GM12878 (cell line): ENCODE results near the gene C19orf12. TPM values are rescaled to one million over a fixed set of nuclear protein-coding genes. Genes with fewer than 3 reads are reported as not detected.

ENCODE experiments used
- ATAC-seq: fragments of 200-7000 bp; cut with Tn5 transposase; 3 replicates; pipeline ENCODE4 v1.9.1; 2020; ENCODE audit warnings: mild to moderate bottlenecking, moderate library complexity
- BruUV-seq: library from RNA; stranded (reverse); fragments of 400-500 nt; replicated peaks from 2 replicates; lab custom pipeline; 2021; lab: Mats Ljungman, UMichigan
- CTCF ChIA-PET: fragments of 300-600 bp; sonication (Branson Sonifier 250); formaldehyde crosslinking; extraction: SDS; loops from one replicate; lab custom pipeline; 2021; ENCODE audit warnings: inconsistent platforms; lab: Yijun Ruan, JAX
- POLR2A ChIA-PET: fragments of 350-600 bp; formaldehyde crosslinking; extraction: SDS; loops from one replicate; lab custom pipeline; 2021; ENCODE audit warnings: inconsistent platforms; lab: Charles Lee
- RAD21 ChIA-PET: fragments of 300-600 bp; sonication (Branson Sonifier 250); formaldehyde crosslinking; loops from one replicate; lab custom pipeline; 2023; ENCODE audit warnings: antibody characterized with exemption; ENCODE audit not compliant: unreplicated experiment; lab: Charles Lee
- SMC1A ChIA-PET: fragments of 300-600 bp; sonication (Branson Sonifier 250); formaldehyde crosslinking; loops from one replicate; lab custom pipeline; 2023; ENCODE audit not compliant: unreplicated experiment, uncharacterized antibody; lab: Charles Lee
- DNase-seq: peaks from one replicate; pipeline ENCODE4 v3.0.0-alpha.2; 2011; ENCODE audit warnings: low read depth, low spot score
- FAIRE-seq: peaks from 3 replicates; lab custom pipeline; 2011; peaks lifted over from hg19 to GRCh38; lab: Jason Lieb, UNC
- H2AFZ ChIP-seq: 2 replicates; pipeline ENCODE4 v1.6.0; 2011; ENCODE audit warnings: low read depth, low read length, control low read depth; ENCODE audit not compliant: control insufficient read depth
- H3K27ac ChIP-seq: 2 replicates; pipeline ENCODE4 v1.5.1; 2011; ENCODE audit warnings: control low read depth; ENCODE audit not compliant: control insufficient read depth, insufficient read depth
- H3K27me3 ChIP-seq, 2 experiments: replicated peaks in 1 of 2; 2 replicates each; pipeline versions ENCODE4 v1.6.0 to v1.6.1; 2011; ENCODE audit warnings: low read length in 1 of 2; ENCODE audit not compliant: control insufficient read depth in 2 of 2, insufficient read depth in 2 of 2
- H3K36me3 ChIP-seq, 2 experiments: 2 replicates each; pipeline ENCODE4 v1.5.1; 2011; ENCODE audit warnings: low read length in 1 of 2; ENCODE audit not compliant: control insufficient read depth in 2 of 2, insufficient read depth in 2 of 2
- H3K4me1 ChIP-seq: 2 replicates; pipeline ENCODE4 v1.6.1; 2011; ENCODE audit warnings: mild to moderate bottlenecking, low read length, moderate library complexity, mixed read lengths; ENCODE audit not compliant: control insufficient read depth, insufficient read depth
- H3K4me2 ChIP-seq: 2 replicates; pipeline ENCODE4 v1.6.0; 2011; ENCODE audit warnings: control low read depth; ENCODE audit not compliant: control insufficient read depth, insufficient read depth
- H3K4me3 ChIP-seq: fragments of 200-600 bp; sonication (generic); 2 replicates; pipeline ENCODE4 v1.5.1; 2016
- H3K79me2 ChIP-seq: 2 replicates; pipeline ENCODE4 v1.6.0; 2011; ENCODE audit warnings: low read length; ENCODE audit not compliant: control insufficient read depth, insufficient read depth
- H3K9ac ChIP-seq: 2 replicates; pipeline ENCODE4 v1.8.0; 2011; ENCODE audit warnings: low read length, control low read depth, mixed read lengths; ENCODE audit not compliant: control insufficient read depth, insufficient read depth
- H3K9me3 ChIP-seq: replicated peaks from 3 replicates; pipeline ENCODE4 v1.5.1; 2011; ENCODE audit warnings: mild to moderate bottlenecking, low read length; ENCODE audit not compliant: control insufficient read depth, insufficient read depth
- H4K20me1 ChIP-seq: 2 replicates; pipeline ENCODE4 v1.6.0; 2011; ENCODE audit not compliant: control insufficient read depth, insufficient read depth
- ATF2 ChIP-seq: IDR thresholded peaks from 2 replicates; pipeline ENCODE4 v1.6.1; 2012; ENCODE audit warnings: low read length, inconsistent platforms
- ATF3 ChIP-seq: IDR thresholded peaks from 2 replicates; pipeline ENCODE4 v1.6.1; 2011; ENCODE audit warnings: low read depth, mild to moderate bottlenecking, low read length, moderate library complexity, borderline replicate concordance; ENCODE audit errors: extremely low read depth
- BHLHE40 ChIP-seq, 2 experiments: fragments of 450-650 bp in 1 of 2; IDR thresholded peaks; 2 replicates each; pipeline ENCODE4 v1.6.1; 2011 to 2017; ENCODE audit warnings: low read depth in 2 of 2, borderline replicate concordance in 1 of 2, improper control_type of control experiment in 1 of 2, low read length in 1 of 2, mild to moderate bottlenecking in 1 of 2
- EED ChIP-seq: sonication (generic); IDR thresholded peaks from 2 replicates; pipeline ENCODE4 v1.6.1; 2016; ENCODE audit warnings: antibody characterized with exemption, low read depth
- ETV6 ChIP-seq, 2 experiments: fragments of 450-650 bp in 1 of 2; IDR thresholded peaks in 1 of 2; conservative IDR thresholded peaks in 1 of 2; 2 replicates each; pipeline ENCODE4 v1.6.1; 2014; ENCODE audit warnings: antibody characterized with exemption in 1 of 2, borderline replicate concordance in 1 of 2, low read depth in 1 of 2, mild to moderate bottlenecking in 1 of 2, moderate library complexity in 1 of 2
- MEF2A ChIP-seq: IDR thresholded peaks from 2 replicates; pipeline ENCODE4 v1.6.1; 2011; ENCODE audit warnings: low read depth, mild to moderate bottlenecking, low read length, moderate library complexity; ENCODE audit not compliant: insufficient read depth
- MEF2B ChIP-seq: fragments of 450-650 bp; IDR thresholded peaks from 2 replicates; pipeline ENCODE4 v1.6.1; 2018; ENCODE audit warnings: mild to moderate bottlenecking, moderate library complexity; ENCODE audit not compliant: partially characterized antibody, poor library complexity, severe bottlenecking
- NBN ChIP-seq: fragments of 450-650 bp; IDR thresholded peaks from 2 replicates; pipeline ENCODE4 v1.6.1; 2016
- NFYB ChIP-seq: IDR thresholded peaks from 2 replicates; pipeline ENCODE4 v1.6.1; 2011; ENCODE audit warnings: low read depth, mild to moderate bottlenecking, low read length, improper control_type of control experiment, moderate library complexity; ENCODE audit not compliant: insufficient read depth
- PAX8 ChIP-seq: fragments of 450-650 bp; IDR thresholded peaks from 2 replicates; pipeline ENCODE4 v1.6.1; 2017; ENCODE audit warnings: mild to moderate bottlenecking, moderate library complexity
- RB1 ChIP-seq: fragments of 450-650 bp; formaldehyde crosslinking; IDR thresholded peaks from 2 replicates; pipeline ENCODE4 v1.6.1; 2017; ENCODE audit warnings: mild to moderate bottlenecking, borderline replicate concordance
- SUPT20H ChIP-seq: IDR thresholded peaks from 2 replicates; pipeline ENCODE4 v1.6.1; 2011; ENCODE audit warnings: low read depth, mild to moderate bottlenecking, low read length, moderate library complexity, borderline replicate concordance; ENCODE audit not compliant: control insufficient read depth
- WRNIP1 ChIP-seq: IDR thresholded peaks from 2 replicates; pipeline ENCODE4 v1.6.1; 2011; ENCODE audit warnings: low read depth, low read length, improper control_type of control experiment, borderline replicate concordance
- ZNF687 ChIP-seq: fragments of 450-650 bp; IDR thresholded peaks from 2 replicates; pipeline ENCODE4 v1.6.1; 2017; ENCODE audit warnings: mild to moderate bottlenecking, moderate library complexity
- WGBS: methylation state at CpG from one replicate; pipeline ENCODE4 v1.1.6; 2016; ENCODE audit warnings: low lambda C conversion rate; ENCODE audit not compliant: insufficient replicate concordance, insufficient coverage; ENCODE audit errors: missing lambda C conversion rate; 5-methylcytosine and 5-hydroxymethylcytosine counted together
- in situ Hi-C: fragments of 300-500 bp; cut with MboI; formaldehyde crosslinking; loops from 9 replicates; pipeline ENCODE4 v1.14.3; 2018; ENCODE audit warnings: mixed read lengths
- intact Hi-C: fragments of 100-400 bp; cut with micrococcal nuclease; formaldehyde crosslinking; loops from one replicate; pipeline ENCODE4 v1.14.2; 2022; ENCODE audit not compliant: unreplicated experiment
- polyA plus RNA-seq, 11 experiments: library from polyadenylated mRNA; depleted of rRNA in 4 of 11; unstranded in 6 of 11; stranded (reverse) in 5 of 11; fragments of >200 nt; fragmentation: Nextera tagmentation in 4 of 11; fragmentation: Illumina TruSeq in 1 of 11; extraction: Ambion mirVana in 4 of 11; extraction: Trizol in 1 of 11; gene quantifications; 1 replicate in 1 of 11; 2 replicates in 10 of 11; pipeline versions ENCODE4 v1.2.1 to v1.2.3, GENCODE V29; 2011 to 2016; ENCODE audit warnings: inconsistent platforms in 2 of 11, missing spikeins in 2 of 11, low read depth in 1 of 11
- total RNA-seq, 4 experiments: library from RNA; depleted of rRNA in 3 of 4; stranded (reverse); fragments of >200 nt in 3 of 4; fragmentation: Illumina TruSeq in 1 of 4; extraction: Trizol in 1 of 4; gene quantifications; 2 replicates each; pipeline versions ENCODE4 v1.2.1 to v1.2.3, GENCODE V29; 2013 to 2021

The C19orf12 gene
- total and polyA plus RNA-seq, 10 of the 15 experiments (the other 5 are each of a cell fraction or from before 2014, with no cell fraction given), result 2.3 to 23.5 (median 20.3) TPM

- in situ Hi-C loops (loop anchor here (10.0 kb wide), 1 partner anchor 53 kb away; no protein-coding TSS in a partner anchor), intact Hi-C loops (loop anchor here (2.0 kb wide), 1 partner anchor 27 kb away; no protein-coding TSS in a partner anchor)
- Histone ChIP-seq H4K20me1 (no peaks in the 10 kb centered on the region), H3K9ac (peak overlapping the region; percentile 75), H3K36me3 (no peaks in the 10 kb centered on the region; a peak in 2 of 4 replicates), H3K4me2 (peak overlapping the region; percentile 91), H3K9me3 (no peaks in the 10 kb centered on the region), H3K4me1 (peaks cover 54% of the 10 kb centered on the region), H3K79me2 (peaks cover 63% of the 10 kb centered on the region), H3K27me3 (no peaks in the 10 kb centered on the region), H3K4me3 (peak overlapping the region; percentile 92; the same call in 1 of the 2 replicates), H2AFZ (no peak overlapping the region), H3K27ac (peak overlapping the region; percentile 84)
- WGBS, result 87% methylated on average over 11 of the region's 11 CpGs
- ChIA-PET POLR2A (interaction anchor here (1.4 to 2.3 kb wide), 4 partner anchors 45 to 61 kb away, joined by 5 to 16 read pairs (median 6); partner anchors contain the start of genes C19orf12 and POP4), RAD21 (interaction anchor here (3.3 to 5.3 kb wide), 3 partner anchors 48 to 61 kb away, joined by 19 to 78 read pairs (median 37); partner anchors contain the start of genes C19orf12 and POP4), SMC1A (interaction anchor here (0.9 to 4.7 kb wide), 11 partner anchors 9 to 201 kb away, joined by 3 to 42 read pairs (median 4); no protein-coding TSS in a partner anchor), CTCF (interaction anchor here (0.7 to 6.5 kb wide), 8 partner anchors 11 to 92 kb away, joined by 3 to 111 read pairs (median 26); partner anchors contain the start of genes C19orf12 and POP4)
- FAIRE-seq (no peak), ATAC-seq (no peak), DNase-seq (no peak)
- no TSS peak for BruUV-seq
- no peak for TF ChIP-seq NBN
- TF ChIP-seq WRNIP1, result no peak
- no peak for TF ChIP-seq ETV6 (conservative IDR thresholded peaks at IDR 0.05 in 1 of 2, IDR thresholded peaks at IDR 0.05 in 1 of 2; ENCODE audit: borderline replicate concordance in 1 of 2, low read depth in 1 of 2)
- TF ChIP-seq EED, result no peak
- no peak for TF ChIP-seq PAX8
- no peak for TF ChIP-seq NFYB
- no peak for TF ChIP-seq BHLHE40 (IDR thresholded peaks at IDR 0.05; ENCODE audit: borderline replicate concordance in 1 of 2, low read depth in 2 of 2, low read length in 1 of 2)
- no peak for TF ChIP-seq MEF2A
- no peak for TF ChIP-seq SUPT20H
- no peak for TF ChIP-seq RB1
- TF ChIP-seq MEF2B, result no peak
- TF ChIP-seq ATF3, result no peak
- no peak for TF ChIP-seq ZNF687
- no peak for TF ChIP-seq ATF2
These were observed 47.7 kb downstream of the C19orf12 start for GRCh38 chr19:29667387-29667783.
